HG03039 (cell line): ENCODE measurements around the gene S1PR4.
"Not testable (repeated sequence)": the region's sequence is repeated elsewhere in the genome, so short reads cannot be mapped to it uniquely, and the experiment has no call there.

Source experiments
- ATAC-seq: cut with Tn5 transposase; IDR thresholded peaks from one replicate; pipeline ENCODE4 v1.9.1; 2021; ENCODE audit warnings: mild to moderate bottlenecking, moderate library complexity; ENCODE audit not compliant: unreplicated experiment

S1PR4 gene

DNA sequence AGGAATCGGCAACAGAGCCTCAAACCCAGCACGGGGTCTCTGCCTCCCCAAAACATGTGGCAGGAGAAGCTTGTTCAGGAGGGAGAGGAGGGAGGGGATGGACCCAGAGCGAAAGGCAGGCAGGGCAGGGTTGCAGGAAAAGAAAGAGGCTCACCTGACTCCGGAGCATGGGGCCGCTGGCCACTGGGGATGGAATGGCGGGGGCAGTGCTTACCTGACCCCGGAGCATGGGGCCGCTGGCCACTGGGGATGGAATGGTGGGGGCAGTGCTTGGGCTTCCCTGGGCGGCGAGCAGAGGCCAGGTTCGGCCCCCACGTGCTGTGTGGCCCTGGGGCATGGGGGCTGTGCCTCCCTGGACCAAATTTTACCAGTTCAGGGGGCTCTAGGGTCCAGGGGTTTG is 32.6 kb downstream of the S1PR4 start:
- no peak for ATAC-seq

DNA sequence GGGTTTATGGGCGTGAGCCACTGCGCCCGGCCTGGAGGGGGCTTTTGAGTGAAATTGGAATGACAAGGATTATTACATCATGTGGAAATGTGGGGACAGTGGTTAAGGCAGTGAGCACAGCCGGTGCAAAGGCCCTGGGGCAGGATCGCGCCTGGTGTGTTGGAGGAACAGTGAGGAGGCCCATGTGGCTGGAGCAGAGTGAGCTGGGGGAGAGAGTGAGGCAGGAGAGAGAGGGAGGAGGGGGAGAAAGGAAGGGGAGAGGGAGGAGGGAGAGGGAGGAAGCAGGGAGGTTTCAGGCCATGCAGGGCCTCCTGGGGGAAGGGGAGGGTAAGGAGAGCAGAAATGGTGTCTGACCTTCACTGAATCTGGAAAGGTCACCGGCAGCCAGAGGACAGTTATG is 34.6 kb downstream of the S1PR4 start:
- ATAC-seq = no peak

DNA sequence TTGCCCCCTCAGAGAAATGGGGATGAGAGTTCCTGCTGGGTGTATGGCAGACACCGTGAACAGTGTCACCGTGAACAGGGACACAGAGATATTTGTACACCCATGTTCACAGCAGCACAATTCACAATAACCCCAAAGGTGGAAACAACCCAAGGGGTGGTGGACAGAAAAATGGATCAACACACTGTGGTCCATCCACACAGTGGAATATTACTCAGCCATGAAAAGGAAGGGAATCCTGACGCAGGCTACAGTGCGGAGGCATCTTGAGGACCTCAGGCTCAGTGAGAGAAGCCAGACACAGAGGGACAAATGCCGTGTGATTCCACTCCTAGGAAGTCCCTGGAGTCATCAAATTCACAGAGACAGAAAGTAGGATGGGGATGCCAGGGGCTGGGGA is 38.3 kb downstream of the S1PR4 start:
- ATAC-seq = no peak

DNA sequence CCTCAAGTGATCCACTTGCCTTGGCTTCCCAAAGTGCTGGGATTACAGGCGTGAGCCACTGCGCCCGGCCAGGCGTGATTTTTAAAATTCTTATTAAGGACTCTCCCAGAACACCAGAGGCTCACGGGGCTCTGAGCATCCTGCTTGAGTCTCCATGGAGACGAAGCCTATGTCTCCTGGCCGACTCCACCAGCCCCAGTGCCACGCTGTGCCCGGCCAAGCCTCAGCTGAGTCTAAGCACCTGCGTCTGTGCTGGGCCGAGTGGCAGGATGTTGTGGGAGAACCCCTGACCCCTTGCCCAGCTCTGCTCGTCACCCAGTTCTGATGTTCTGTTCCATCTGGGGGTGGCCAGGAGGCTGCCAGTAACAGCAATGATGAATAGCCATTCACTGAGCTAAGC is 42.0 kb downstream of the S1PR4 start:
- no peak for ATAC-seq

DNA sequence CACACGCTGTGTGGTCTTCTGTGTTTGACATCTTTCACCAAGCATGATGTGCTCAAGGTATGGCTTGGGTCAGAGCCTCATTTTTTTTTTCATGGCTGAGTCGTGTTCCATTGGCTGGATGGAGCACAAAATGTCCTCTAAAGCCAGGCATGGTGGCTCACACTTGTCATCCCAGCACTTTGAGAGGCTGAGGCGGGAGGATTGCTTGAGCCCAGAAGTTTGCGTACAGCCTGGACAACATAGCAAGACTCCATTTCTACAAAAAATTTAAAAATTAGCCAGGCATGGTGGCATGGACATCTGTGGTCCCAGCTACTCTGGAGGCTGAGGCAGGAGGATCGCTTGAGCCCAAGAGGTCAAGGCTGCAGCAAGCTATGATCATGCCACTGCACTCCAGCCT is 43.0 kb downstream of the S1PR4 start:
- not testable (repeated sequence) for ATAC-seq

DNA sequence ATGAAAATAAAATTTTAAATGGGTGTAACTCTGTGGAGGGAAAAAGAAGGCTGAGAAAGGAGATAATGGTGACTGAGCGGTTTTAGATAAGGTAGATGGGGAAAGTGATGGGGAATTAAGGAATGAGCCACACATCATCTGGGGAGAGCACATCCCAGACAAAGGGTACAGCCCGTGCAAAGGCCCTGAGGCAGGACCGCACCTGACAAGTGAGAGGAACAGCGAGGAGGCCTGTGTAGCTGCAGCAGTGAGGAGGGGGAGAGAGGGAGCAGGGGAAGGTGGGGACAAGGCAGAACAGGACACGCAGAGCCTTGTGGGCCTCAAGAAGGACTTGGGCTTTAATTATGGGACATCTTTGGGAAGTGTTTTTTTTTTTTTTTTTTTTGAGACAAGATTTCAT is 44.1 kb downstream of the S1PR4 start:
- no peak for ATAC-seq

DNA sequence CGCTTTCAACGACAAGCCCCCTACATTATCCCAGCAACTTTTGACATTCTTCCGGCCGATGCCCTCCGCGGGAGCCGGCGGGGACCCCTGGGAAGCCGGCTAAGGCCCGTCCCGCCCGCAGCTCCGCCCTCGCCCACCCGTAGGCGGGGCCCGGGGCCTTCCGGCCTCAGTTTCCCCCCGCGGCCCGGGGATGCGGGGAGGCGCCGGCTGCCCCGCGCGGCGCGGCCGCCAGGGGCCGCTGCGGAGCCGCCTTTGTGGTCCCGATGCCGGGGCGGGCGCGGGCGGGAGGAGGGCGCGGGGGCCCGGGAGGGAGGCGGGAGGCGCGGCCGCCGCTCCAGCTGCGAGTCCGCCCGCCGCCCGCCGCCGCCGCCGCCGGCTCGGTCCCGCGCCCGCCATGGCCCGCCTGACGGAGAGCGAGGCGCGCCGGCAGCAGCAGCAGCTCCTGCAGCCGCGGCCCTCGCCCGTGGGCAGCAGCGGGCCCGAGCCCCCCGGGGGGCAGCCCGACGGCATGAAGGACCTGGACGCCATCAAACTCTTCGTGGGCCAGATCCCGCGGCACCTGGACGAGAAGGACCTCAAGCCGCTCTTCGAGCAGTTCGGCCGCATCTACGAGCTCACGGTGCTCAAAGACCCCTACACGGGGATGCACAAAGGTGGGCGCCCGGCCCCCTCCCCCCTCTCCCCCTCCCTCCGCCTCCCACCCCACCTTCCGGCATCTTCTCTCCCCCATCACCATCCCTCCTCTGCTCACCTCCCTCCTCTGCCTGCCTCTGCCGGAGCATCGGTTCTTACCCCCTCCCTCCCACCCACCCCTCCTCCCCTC is 46.0 kb downstream of the S1PR4 start, which contains the start of gene CELF5:
Gene CELF5, plus strand, starts transcription at position 316 of the 823 bp plus-strand sequence. Its CDS starts 79 bp downstream, at position 395.
- ATAC-seq = no peak

DNA sequence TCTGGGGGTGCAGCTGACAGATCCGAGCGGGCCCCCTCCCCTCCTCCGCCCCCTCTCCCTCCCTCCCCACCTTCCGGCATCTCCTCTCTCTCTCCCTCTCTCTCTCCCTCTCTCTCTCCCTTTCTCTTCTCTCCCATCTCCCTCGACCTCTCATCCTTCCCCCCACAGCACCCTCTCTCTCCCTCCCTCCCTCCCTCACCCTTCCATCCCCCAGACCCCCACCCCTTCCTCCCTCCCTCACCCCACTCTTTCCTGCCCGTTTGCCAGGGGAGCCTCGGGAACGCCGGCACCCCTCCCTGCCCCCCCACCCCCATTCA is 46.6 kb downstream of the S1PR4 start:
- no peak for ATAC-seq

DNA sequence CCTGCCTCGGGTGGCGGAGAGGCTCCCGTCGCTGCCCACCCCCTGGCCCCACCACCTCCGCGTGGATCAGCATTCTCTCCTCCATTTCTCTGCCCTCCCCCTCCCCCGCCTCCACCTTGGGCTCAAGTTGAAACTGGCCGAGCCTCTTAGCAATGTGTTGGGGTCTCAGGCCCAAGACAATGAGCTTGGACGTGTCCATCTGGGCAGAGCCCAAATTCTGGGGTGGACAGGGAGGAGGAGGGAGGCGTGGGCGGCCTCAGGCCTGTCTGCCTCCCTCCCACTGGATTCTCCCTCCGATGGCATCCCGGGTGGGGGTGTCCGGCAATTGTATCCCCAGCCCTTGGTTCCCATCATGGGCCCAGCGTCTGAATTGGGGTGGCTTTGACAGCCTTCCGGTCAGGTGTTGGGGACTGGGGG is 47.1 kb downstream of the S1PR4 start:
- no peak for ATAC-seq

DNA sequence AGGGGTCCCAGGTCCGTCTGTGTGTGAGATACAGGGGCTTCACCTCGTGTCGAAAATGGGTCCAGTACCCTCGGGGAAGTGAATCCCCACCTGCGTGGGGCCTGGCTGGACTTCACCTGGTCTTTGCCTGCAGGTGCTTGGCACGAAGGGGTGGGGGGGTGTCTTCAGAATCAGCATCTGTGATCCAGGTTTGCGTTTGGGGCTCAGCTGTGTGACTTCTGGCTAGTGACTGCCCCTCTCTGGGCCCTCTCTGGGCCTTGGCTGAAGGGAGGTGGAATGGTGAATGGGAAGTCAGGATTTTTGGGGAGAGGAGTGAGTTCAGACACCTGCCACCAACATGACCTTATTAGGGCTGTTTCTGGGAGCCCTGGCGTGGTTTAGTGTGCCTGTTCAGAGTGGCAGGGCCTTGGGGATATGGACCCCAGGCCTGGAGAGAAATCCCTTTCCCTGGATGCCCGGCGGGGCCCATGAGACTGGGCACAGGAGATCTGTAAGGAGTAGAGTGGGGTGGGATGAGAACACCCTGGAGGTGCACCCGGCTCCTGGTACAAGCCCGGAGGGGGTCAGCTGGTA is 48.6 kb downstream of the S1PR4 start:
- ATAC-seq = no peak

DNA sequence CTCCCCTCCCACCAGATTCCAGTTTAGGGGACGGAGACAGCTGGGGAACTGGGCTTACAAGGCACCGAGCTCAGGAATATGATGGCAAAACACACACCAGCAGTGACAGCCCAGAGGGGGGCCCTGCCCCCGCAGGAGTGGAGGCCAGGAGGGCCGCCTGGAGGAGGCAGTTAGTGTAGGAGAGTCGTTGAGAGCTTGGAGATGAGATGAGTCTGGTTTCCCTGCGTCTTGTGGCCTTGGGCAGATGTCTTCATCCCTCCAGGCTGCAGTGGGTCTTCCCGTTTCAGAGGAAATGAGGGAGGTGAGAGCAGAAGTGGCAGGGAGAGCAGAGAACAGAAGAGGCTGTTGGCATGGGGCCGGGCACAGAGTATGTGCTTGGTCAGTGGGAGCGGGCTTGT is 50.8 kb downstream of the S1PR4 start:
- no peak for ATAC-seq
